Measurements from ENCODE around the gene DNAJC28. TPM values are rescaled to one million over a fixed set of nuclear protein-coding genes. Genes with fewer than 3 reads are reported as not detected.
"Not testable (repeated sequence)": the region's sequence is repeated elsewhere in the genome, so short reads cannot be mapped to it uniquely, and the experiment has no call there.

The DNAJC28 gene
- total RNA-seq, 1 donor from 2014 or later, result 2.4 TPM

DNA sequence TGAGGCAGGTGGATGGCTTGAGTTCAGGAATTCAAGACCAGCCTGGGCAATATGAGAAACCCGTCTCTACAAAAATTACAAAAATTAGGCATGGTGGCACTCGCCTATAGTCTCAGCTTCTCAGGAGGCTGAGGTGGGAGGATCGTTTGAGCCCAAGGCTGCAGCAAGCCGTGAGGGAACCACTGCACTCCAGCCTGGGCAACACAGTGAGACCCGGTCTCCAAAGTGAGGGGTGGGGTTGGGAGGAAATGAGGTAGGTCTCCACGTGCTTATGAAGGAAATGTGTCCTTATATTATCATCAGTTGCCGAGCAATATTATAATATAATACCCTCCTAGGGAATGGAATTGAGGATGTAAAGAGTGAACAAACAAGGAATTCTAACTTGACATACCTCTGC is 14.4 kb downstream of the DNAJC28 start:
- TF ChIP-seq, protein P1, sequence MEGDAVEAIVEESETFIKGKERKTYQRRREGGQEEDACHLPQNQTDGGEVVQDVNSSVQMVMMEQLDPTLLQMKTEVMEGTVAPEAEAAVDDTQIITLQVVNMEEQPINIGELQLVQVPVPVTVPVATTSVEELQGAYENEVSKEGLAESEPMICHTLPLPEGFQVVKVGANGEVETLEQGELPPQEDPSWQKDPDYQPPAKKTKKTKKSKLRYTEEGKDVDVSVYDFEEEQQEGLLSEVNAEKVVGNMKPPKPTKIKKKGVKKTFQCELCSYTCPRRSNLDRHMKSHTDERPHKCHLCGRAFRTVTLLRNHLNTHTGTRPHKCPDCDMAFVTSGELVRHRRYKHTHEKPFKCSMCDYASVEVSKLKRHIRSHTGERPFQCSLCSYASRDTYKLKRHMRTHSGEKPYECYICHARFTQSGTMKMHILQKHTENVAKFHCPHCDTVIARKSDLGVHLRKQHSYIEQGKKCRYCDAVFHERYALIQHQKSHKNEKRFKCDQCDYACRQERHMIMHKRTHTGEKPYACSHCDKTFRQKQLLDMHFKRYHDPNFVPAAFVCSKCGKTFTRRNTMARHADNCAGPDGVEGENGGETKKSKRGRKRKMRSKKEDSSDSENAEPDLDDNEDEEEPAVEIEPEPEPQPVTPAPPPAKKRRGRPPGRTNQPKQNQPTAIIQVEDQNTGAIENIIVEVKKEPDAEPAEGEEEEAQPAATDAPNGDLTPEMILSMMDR (IDR thresholded peaks at IDR 0.05; ENCODE audit: insufficient read depth, low read length, poor library complexity, severe bottlenecking), result no peak
- no peak for DNase-seq (ENCODE audit: low read depth)
- Histone ChIP-seq H3K36me3 (ENCODE audit: control insufficient read depth, insufficient read depth, low read length) (no peaks in the 10 kb centered on the region), H3K4me3 (ENCODE audit: low read depth, low read length) (no peak overlapping the region), H3K27me3 (ENCODE audit: control insufficient read depth, insufficient read depth, low read length) (no peaks in the 10 kb centered on the region)

DNA sequence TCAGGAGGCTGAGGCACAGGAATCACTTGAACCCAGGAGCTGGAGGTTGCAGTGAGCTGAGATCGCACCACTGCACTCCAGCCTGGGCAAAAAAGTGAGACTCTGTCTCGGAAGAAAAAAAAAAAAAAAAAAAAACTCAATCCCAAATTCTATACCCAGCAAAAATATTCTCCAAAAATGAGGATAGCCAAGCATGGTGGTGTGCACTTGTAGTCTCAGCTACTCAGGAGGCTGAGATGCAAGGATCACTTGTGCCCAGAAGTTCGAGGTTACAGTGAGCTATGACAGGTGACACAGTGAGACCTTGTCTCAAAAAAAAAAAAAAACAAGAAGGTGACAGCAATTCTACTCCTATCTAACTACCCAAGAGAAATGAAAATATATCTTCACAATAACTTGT is 18.2 kb downstream of the DNAJC28 start:
- Histone ChIP-seq H3K27me3 (ENCODE audit: control insufficient read depth, insufficient read depth, low read length) (no peaks in the 10 kb centered on the region), H3K4me3 (ENCODE audit: low read depth, low read length) (no peak overlapping the region), H3K36me3 (ENCODE audit: control insufficient read depth, insufficient read depth, low read length) (no peaks in the 10 kb centered on the region)
- DNase-seq (ENCODE audit: low read depth), result no peak
- TF ChIP-seq, protein P1 (IDR thresholded peaks at IDR 0.05; ENCODE audit: insufficient read depth, low read length, poor library complexity, severe bottlenecking), result no peak

DNA sequence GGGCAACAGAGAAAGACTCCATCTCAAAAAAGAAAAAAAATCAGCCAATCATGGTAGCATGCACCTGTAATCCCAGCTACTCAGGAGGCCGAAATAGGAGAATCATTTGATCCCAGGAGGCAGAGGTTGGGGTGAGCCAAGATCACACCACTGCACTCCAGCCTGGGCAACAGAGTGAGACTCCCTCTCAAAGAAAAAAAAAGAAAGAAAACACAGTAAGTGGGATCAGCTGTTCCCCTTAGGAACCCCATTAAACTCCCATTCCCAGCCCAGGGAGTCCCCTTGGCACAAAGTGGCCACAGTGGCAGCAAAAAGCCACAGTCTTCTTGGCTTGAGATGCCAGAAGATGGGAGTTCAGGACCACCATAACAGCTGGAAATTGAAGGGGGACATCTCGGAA is 20.8 kb downstream of the DNAJC28 start:
- H3K36me3 ChIP-seq (ENCODE audit: control insufficient read depth, insufficient read depth, low read length), result no peaks in the 10 kb centered on the region
- no peak overlapping the region for H3K4me3 ChIP-seq (ENCODE audit: low read depth, low read length)
- no peak for DNase-seq (ENCODE audit: low read depth)
- no peaks in the 10 kb centered on the region for H3K27me3 ChIP-seq (ENCODE audit: control insufficient read depth, insufficient read depth, low read length)
- TF ChIP-seq, protein P1 (IDR thresholded peaks at IDR 0.05; ENCODE audit: insufficient read depth, low read length, poor library complexity, severe bottlenecking), result no peak

DNA sequence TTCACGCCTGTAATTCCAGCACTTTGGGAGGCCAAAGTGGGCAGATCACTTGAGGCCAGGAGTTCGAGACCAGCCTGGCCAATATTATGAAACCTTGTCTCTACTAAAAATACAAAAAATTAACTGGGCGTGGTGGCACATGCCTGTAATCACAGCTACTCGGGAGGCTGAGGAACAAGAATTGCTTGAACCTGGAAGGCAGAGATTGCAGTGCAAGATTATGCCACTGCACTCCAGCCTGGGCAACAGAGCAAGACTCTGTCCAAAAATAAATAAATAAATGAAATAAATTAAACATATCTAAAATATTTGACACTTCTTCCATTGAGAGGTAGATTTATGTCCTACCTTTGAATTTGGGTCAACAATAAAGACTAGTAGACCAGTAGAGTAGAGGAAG is 22.3 kb downstream of the DNAJC28 start:
- not testable (repeated sequence) for DNase-seq (ENCODE audit: low read depth); H3K27me3 ChIP-seq (ENCODE audit: control insufficient read depth, insufficient read depth, low read length); H3K36me3 ChIP-seq (ENCODE audit: control insufficient read depth, insufficient read depth, low read length); H3K4me3 ChIP-seq (ENCODE audit: low read depth, low read length)

DNA sequence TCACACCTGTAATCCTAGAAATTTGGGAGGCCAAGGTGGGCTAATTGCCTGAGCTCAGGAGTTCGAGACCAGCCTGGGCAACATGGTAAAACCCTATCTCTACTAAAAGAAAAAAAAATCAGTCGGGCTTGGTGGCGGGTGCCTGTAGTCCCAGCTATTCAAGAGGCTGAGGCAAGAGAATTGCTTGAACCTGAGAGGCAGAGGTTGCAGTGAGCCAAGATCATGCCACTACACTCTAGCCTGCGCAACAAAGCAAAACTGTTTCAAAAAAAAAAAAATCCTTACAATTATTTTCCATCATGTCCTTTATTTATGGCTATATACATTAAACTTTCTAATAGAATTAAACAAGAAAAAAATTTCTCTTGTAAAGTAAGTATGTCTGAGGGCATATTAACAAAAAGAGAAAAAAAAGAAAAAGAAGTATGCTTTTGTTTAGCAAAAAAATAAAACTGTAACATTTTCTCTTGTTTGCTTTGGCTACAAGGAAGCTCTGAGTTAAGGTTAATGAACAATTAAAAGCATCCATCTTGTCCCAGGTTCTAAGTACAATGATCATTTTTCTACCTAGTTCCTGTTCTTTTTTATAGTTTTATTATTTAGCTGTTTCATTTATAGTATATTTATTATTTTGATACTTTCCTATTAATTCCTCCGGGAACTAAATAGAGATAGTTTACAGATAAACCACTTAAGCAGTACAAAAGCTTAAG is 29.8 kb downstream of the DNAJC28 start:
- peaks cover 2% of the 10 kb centered on the region for H3K36me3 ChIP-seq (ENCODE audit: control insufficient read depth, insufficient read depth, low read length)
- no peak for DNase-seq (ENCODE audit: low read depth)
- TF ChIP-seq, protein P1 (IDR thresholded peaks at IDR 0.05; ENCODE audit: insufficient read depth, low read length, poor library complexity, severe bottlenecking), result no peak
- no peaks in the 10 kb centered on the region for H3K27me3 ChIP-seq (ENCODE audit: control insufficient read depth, insufficient read depth, low read length)
- no peak overlapping the region for H3K4me3 ChIP-seq (ENCODE audit: low read depth, low read length)

DNA sequence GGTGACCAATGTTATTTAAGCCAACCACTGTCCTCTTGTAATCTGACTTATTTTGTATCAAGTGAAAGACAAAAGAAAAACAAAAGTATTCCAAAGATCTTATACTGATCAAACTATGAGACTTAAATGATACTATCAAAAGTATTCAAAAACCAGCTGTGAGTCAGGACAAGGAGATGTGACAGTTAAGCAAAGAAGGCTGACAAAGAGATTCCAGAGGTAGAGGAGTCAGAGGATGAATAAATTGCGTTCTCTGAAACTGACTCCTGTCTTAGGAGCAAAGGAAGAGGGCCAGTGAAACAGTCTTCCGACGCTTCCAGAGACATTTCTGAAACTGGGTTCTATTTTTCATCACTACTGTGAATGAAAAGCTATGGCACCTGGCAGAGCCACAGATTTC is 32.7 kb downstream of the DNAJC28 start:
- no peak for DNase-seq (ENCODE audit: low read depth)
- Histone ChIP-seq H3K27me3 (ENCODE audit: control insufficient read depth, insufficient read depth, low read length) (no peaks in the 10 kb centered on the region), H3K36me3 (ENCODE audit: control insufficient read depth, insufficient read depth, low read length) (peaks cover 2% of the 10 kb centered on the region), H3K4me3 (ENCODE audit: low read depth, low read length) (no peak overlapping the region)
- TF ChIP-seq, protein P1 (IDR thresholded peaks at IDR 0.05; ENCODE audit: insufficient read depth, low read length, poor library complexity, severe bottlenecking), result no peak

Data from kidney epithelial cell (primary cell).